Mesothelial cell of epicardium (in vitro differentiated cells): ENCODE measurements around the gene HSPA5. TPM values are rescaled to one million over a fixed set of nuclear protein-coding genes. Genes with fewer than 3 reads are reported as not detected.
"Not testable (repeated sequence)": the region's sequence is repeated elsewhere in the genome, so short reads cannot be mapped to it uniquely, and the experiment has no call there.

Source experiments
- DNase-seq, 2 experiments: peaks; one replicate each; pipeline ENCODE4 v3.0.0; 2021; ENCODE audit warnings: low spot score in 2 of 2; ENCODE audit not compliant: unreplicated experiment in 2 of 2
- H3K27ac Mint-ChIP-seq: 2 replicates; pipeline ENCODE4 v1.8.0; 2021; ENCODE audit warnings: mixed read lengths
- H3K27me3 Mint-ChIP-seq: 2 replicates; pipeline ENCODE4 v1.8.0; 2021; ENCODE audit warnings: low read depth, mixed read lengths
- H3K36me3 Mint-ChIP-seq: 2 replicates; pipeline ENCODE4 v1.8.0; 2021; ENCODE audit warnings: mixed read lengths
- H3K4me1 Mint-ChIP-seq: 2 replicates; pipeline ENCODE4 v1.8.0; 2021; ENCODE audit warnings: mixed read lengths
- H3K4me3 Mint-ChIP-seq: 2 replicates; pipeline ENCODE4 v1.8.0; 2021; ENCODE audit warnings: mild to moderate bottlenecking, moderate library complexity, mixed read lengths
- H3K9me3 Mint-ChIP-seq: 2 replicates; pipeline ENCODE4 v1.8.0; 2021; ENCODE audit warnings: mixed read lengths
- CTCF ChIP-seq: fragments of 200-600 bp; sonication (generic); IDR thresholded peaks from one replicate; pipeline ENCODE4 v1.5.0; 2021; ENCODE audit warnings: antibody characterized with exemption; ENCODE audit not compliant: unreplicated experiment
- total RNA-seq: library from RNA; stranded (reverse); gene quantifications from 3 replicates; pipeline ENCODE4 v1.2.1, GENCODE V29; 2021

The HSPA5 gene
- 249 to 255 TPM (median 253 TPM) in 3 replicates for total RNA-seq

- H3K36me3 Mint-ChIP-seq = peaks cover 29% of the 10 kb centered on the region
- no peaks in the 10 kb centered on the region for H3K27me3 Mint-ChIP-seq
- H3K4me1 Mint-ChIP-seq = peaks cover 40% of the 10 kb centered on the region
- DNase-seq = peak; percentile 99
- peak within 1 kb of the TSS; percentile 98 for H3K27ac Mint-ChIP-seq
- H3K9me3 Mint-ChIP-seq = no peaks in the 10 kb centered on the region
- H3K4me3 Mint-ChIP-seq = peak within 1 kb of the TSS; percentile 90
- TF ChIP-seq CTCF = no peak
Observed at GRCh38 chr9:125241000-125241862, at the start of gene HSPA5. HSPA5 (minus strand) TSS chr9:125241343; CDS start chr9:125241126, 217 bp downstream.

- not testable (repeated sequence) for H3K9me3 Mint-ChIP-seq, H3K4me1 Mint-ChIP-seq, H3K27me3 Mint-ChIP-seq, H3K4me3 Mint-ChIP-seq, DNase-seq, H3K36me3 Mint-ChIP-seq, H3K27ac Mint-ChIP-seq
Observed at GRCh38 chr9:125286935-125287433, 45.8 kb upstream of the HSPA5 start.

- Mint-ChIP-seq H3K36me3 (peaks cover 3% of the 10 kb centered on the region), H3K4me1 (no peaks in the 10 kb centered on the region), H3K9me3 (no peaks in the 10 kb centered on the region), H3K27me3 (no peaks in the 10 kb centered on the region), H3K4me3 (no peak overlapping the region), H3K27ac (peak overlapping the region; percentile 10)
- DNase-seq = no peak
- no peak for TF ChIP-seq CTCF
Observed at GRCh38 chr9:125284855-125285254, 43.7 kb upstream of the HSPA5 start.

GRCh38 chr9:125280945-125281344, 39.8 kb upstream of the HSPA5 start:
- Mint-ChIP-seq H3K36me3 (peaks cover 7% of the 10 kb centered on the region), H3K27me3 (no peaks in the 10 kb centered on the region), H3K4me3 (no peak overlapping the region), H3K9me3 (no peaks in the 10 kb centered on the region), H3K27ac (no peak overlapping the region), H3K4me1 (no peaks in the 10 kb centered on the region)
- DNase-seq = no peak
- no peak for TF ChIP-seq CTCF

- Mint-ChIP-seq H3K9me3 (no peaks in the 10 kb centered on the region), H3K4me3 (no peak overlapping the region), H3K4me1 (peaks cover 13% of the 10 kb centered on the region), H3K36me3 (peaks cover 4% of the 10 kb centered on the region), H3K27me3 (no peaks in the 10 kb centered on the region), H3K27ac (no peak overlapping the region)
- TF ChIP-seq CTCF = no peak
- DNase-seq = no peak
Observed at GRCh38 chr9:125277411-125277810, 36.3 kb upstream of the HSPA5 start.

GRCh38 chr9:125276771-125277170, 35.6 kb upstream of the HSPA5 start:
- no peak overlapping the region for H3K4me3 Mint-ChIP-seq
- DNase-seq = no peak
- H3K4me1 Mint-ChIP-seq = peaks cover 18% of the 10 kb centered on the region
- TF ChIP-seq CTCF = no peak
- no peaks in the 10 kb centered on the region for H3K9me3 Mint-ChIP-seq
- peaks cover 4% of the 10 kb centered on the region for H3K36me3 Mint-ChIP-seq
- H3K27me3 Mint-ChIP-seq = no peaks in the 10 kb centered on the region
- no peak overlapping the region for H3K27ac Mint-ChIP-seq
